ENCODE results near the gene SPECC1L. TPM values are rescaled to one million over a fixed set of nuclear protein-coding genes. Genes with fewer than 3 reads are reported as not detected.

The SPECC1L gene
- total and polyA plus RNA-seq, 2 of the 8 experiments (the other 6 are each of a cell fraction or from before 2014, with no cell fraction given): 15.7 to 61.6 TPM

DNA sequence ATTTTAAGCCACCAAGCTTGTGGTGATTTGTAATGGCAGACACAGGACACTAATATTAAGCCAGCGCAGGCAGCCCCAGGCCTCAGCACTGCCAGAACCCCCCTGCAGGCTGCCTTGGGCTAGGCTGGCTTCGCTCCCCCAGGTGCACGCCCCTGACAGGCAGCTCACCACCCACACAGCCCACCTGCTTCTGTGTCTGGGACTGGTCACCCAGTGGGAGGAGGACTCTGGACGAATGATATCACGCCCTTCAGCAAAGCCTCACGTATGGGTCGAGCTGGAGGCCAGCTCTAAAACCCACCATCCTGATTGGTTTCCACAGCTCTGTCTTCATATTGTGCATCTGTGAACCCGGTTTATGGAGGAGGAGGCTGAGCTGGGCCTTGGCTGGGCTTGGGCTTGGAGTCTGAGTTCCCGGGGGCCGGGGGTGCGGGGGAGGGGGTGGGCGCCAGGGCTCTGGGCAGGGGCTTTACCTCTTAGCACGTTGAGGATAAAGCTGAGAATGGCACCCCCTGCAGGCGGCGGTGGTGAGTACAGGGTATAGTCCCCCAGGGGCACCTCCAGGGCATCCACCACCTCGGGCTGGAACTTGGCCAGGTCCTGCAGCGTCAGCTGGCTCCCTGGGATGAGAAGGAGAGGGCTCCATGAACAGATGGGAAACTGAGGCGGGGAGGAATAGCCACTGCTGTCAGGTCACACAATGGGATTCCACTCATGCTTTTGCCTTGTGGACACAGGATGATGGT is 39.5 kb upstream of the SPECC1L start:
- H2AK5ac ChIP-seq (ENCODE audit: low read depth, low read length): no peak overlapping the region
- POLR2A ChIA-PET (ENCODE audit: partially characterized antibody): no interaction called here
- no peak for TF ChIP-seq CTBP2 (IDR thresholded peaks at IDR 0.05; ENCODE audit: borderline replicate concordance, insufficient read depth, insufficient read length, low read length)
- no peak for TF ChIP-seq TAF1 (IDR thresholded peaks at IDR 0.05; ENCODE audit: low read depth, low read length)
- peak; percentile 55 to 81 (median 78) for TF ChIP-seq CTCF (IDR thresholded peaks at IDR 0.05; ENCODE audit: control extremely low read depth in 1 of 3, insufficient read depth in 1 of 3, low read depth in 1 of 3, low read length in 3 of 3)
- TF ChIP-seq FOSL1 (IDR thresholded peaks at IDR 0.05; ENCODE audit: insufficient read depth, low read depth, low read length): no peak
- TF ChIP-seq SP4 (IDR thresholded peaks at IDR 0.05; ENCODE audit: low read length): no peak
- TF ChIP-seq SUZ12 (IDR thresholded peaks at IDR 0.05; ENCODE audit: low read length): no peak
- TF ChIP-seq TCF12 (IDR thresholded peaks at IDR 0.05; ENCODE audit: low read depth, low read length): no peak
- TF ChIP-seq RNF2 (IDR thresholded peaks at IDR 0.05; ENCODE audit: borderline replicate concordance, low read depth, low read length, missing control alignments, poor library complexity, severe bottlenecking): no peak

More for the DNA sequence above, 39.5 kb upstream of the SPECC1L start:
- no peak overlapping the region for H2BK12ac ChIP-seq (ENCODE audit: low read depth, low read length)
- H3K4ac ChIP-seq (replicated peaks; ENCODE audit: insufficient read length, low read depth, low read length): no peak overlapping the region
- no peaks in the 10 kb centered on the region for H3K9me3 ChIP-seq (ENCODE audit: insufficient read depth in 2 of 2, low read depth in 1 of 2, low read length in 1 of 2)
- DNase-seq (ENCODE audit: low read depth in 1 of 2, low spot score in 2 of 2) (peak; percentile 51 to 98), FAIRE-seq (no peak)
- H2BK15ac ChIP-seq (ENCODE audit: low read length): peak overlapping the region; percentile 77; the same call in 1 of the 2 replicates
- CTCF ChIA-PET (ENCODE audit: partially characterized antibody): interaction anchor here (0.7 to 6.9 kb wide), 19 partner anchors 9 to 311 kb away, joined by 3 to 96 read pairs (median 6); partner anchors contain the start of genes GGT5 and SUSD2
- no peaks in the 10 kb centered on the region; a peak in 2 of 7 replicates for H3K27me3 ChIP-seq (replicated peaks in 1 of 4; ENCODE audit: control insufficient read depth in 3 of 4, extremely low read depth in 1 of 4, insufficient read depth in 3 of 4, low read length in 3 of 4)
- no peaks in the 10 kb centered on the region for H3K79me1 ChIP-seq (ENCODE audit: low read depth, low read length)
- no peaks in the 10 kb centered on the region for H3K36me3 ChIP-seq (ENCODE audit: control insufficient read depth in 2 of 4, insufficient read depth in 4 of 4, low read length in 3 of 4)
- no peak overlapping the region; the same call in 1 of the 2 replicates for H3K18ac ChIP-seq (ENCODE audit: extremely low read depth, low read length)
- no peaks in the 10 kb centered on the region for H3K79me2 ChIP-seq (ENCODE audit: control insufficient read depth in 1 of 2, insufficient read depth in 2 of 2, low read length in 2 of 2)
- H3K23me2 ChIP-seq (ENCODE audit: low read depth, low read length): no peaks in the 10 kb centered on the region
- H3K4me1 ChIP-seq (replicated peaks in 1 of 4; ENCODE audit: control insufficient read depth in 3 of 4, insufficient read depth in 4 of 4, low read length in 3 of 4): peaks cover 0 to 5% (median 4%) of the 10 kb centered on the region in 4 experiments; a peak in 3 of 7 replicates
- H4K91ac ChIP-seq (replicated peaks; ENCODE audit: insufficient read length, low read length): no peak overlapping the region
- peak overlapping the region; percentile 11 to 31; a peak in 2 of 4 replicates for H3K4me2 ChIP-seq (ENCODE audit: insufficient read depth in 1 of 2, low read depth in 2 of 2, low read length in 2 of 2)
- H2BK120ac ChIP-seq (replicated peaks; ENCODE audit: low read depth, low read length): no peak overlapping the region
- H2BK20ac ChIP-seq (ENCODE audit: low read length): peak overlapping the region; percentile 56; the same call in 1 of the 2 replicates
- H4K5ac ChIP-seq (ENCODE audit: insufficient read length, low read depth, low read length): peak overlapping the region; percentile 22
- 59% methylated on average over 16 of the region's 18 CpGs; no CpG with 5 or more reads in 1 of the 2 experiments for WGBS, 2 experiments (ENCODE audit: extremely low coverage in 1 of 2, insufficient coverage in 1 of 2, insufficient read length in 1 of 2, insufficient replicate concordance in 2 of 2, low coverage in 1 of 2, low lambda C conversion rate in 2 of 2, missing lambda C conversion rate in 1 of 2)
- no peak overlapping the region for H2BK5ac ChIP-seq (ENCODE audit: low read depth, low read length)
- peak overlapping the region; percentile 30; the same call in 1 of the 2 replicates for H4K8ac ChIP-seq (ENCODE audit: extremely low read depth, insufficient read depth, low read length)
- no peak overlapping the region for H3K23ac ChIP-seq (ENCODE audit: insufficient read length)
- H3K9ac ChIP-seq (replicated peaks in 1 of 4; ENCODE audit: extremely low read depth in 1 of 4, low read depth in 3 of 4, low read length in 3 of 4): no peak overlapping the region
- H3K27ac ChIP-seq (ENCODE audit: low read depth, low read length): no peak overlapping the region; the same call in 1 of the 2 replicates
- H3K56ac ChIP-seq (replicated peaks; ENCODE audit: insufficient read length, low read depth, low read length): no peak overlapping the region
- no peak overlapping the region for H3K14ac ChIP-seq (ENCODE audit: insufficient read length)
- H3K4me3 ChIP-seq (ENCODE audit: extremely low read depth in 1 of 4, insufficient read depth in 2 of 4, low read depth in 3 of 4, low read length in 4 of 4): no peak overlapping the region
- H4K20me1 ChIP-seq (replicated peaks in 1 of 2; ENCODE audit: control insufficient read depth in 1 of 2, insufficient read depth in 2 of 2, low read length in 2 of 2): no peaks in the 10 kb centered on the region
- H2AFZ ChIP-seq (ENCODE audit: low read length): peak overlapping the region; percentile 100
